Raji (cell line): ENCODE results near the gene NEMF.

ENCODE experiments used
- POLR2A ChIP-seq: IDR thresholded peaks from 2 replicates; pipeline ENCODE4 v1.6.1; 2011; ENCODE audit warnings: low read depth, low read length, control low read depth; ENCODE audit not compliant: insufficient read depth

Gene NEMF

DNA sequence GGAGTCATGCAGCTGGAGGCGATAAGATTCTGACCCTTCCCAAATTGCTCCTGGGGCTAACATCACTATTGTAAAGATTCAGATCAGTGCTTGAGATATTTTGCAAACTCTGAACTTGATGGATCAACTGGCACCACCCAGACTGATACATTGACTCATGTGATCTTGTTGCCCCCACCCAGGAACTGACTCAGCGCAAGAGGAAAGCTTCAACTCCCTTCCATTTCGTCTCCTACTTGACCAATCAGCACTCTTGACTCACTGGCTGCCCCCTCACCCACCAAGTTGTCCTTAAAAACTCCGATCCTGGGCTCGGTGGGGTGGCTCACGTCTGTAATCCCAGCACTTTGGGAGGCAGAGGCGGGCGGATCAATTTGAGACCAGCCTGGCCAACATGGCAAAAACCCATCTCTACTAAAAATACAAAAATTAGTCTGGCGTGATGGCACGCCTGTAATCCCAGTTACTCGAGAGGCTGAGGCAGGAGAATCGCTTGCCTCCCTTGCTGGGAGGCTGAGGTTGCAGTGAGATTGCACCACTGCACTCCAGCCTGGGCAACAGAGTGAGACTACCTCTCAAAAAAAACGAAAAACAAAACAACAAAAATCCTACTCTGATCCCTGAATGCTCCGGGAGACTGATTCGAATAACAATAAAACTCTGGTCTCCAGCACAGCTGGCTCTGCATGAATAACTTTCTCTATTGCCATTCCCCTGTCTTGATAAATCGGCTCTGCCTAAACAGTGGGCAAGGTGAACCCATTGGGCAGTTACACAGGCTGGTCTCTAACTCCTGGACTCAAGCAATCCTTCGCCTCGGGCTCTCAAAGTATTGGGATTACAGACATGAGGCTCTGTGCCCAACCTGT, 30.5 kb upstream of the NEMF start:
- no peak for TF ChIP-seq POLR2A

DNA sequence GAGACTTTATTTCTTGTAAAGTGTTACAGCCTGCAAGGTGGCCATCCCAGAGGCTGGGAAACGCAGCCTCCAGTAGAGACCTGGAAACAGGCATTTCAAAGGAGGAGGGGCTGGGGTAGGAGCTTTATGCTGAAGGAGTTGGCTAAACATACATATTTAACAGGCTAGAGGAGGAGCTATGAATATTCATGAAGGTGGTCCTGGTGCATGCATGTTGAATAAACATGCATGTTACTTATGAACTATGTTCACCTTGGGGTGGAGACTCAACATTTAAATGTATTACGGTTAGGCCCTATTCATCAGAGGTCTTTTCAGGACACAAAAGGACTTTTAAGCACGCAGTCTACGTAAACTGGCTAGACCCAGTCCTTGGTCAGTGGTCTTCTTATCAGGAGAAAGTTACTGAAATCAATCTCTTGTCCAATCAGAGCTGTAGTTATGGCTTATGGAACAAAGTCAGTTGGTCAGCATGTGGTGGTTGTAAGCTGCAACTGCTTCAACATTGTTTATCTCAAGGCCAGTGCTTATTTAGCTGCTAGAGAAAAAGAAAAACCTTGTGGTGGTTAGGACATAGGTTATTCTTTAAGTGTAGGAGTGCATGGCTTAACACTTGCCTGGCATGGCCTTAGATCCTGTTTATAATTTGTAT, 28.9 kb upstream of the NEMF start:
- TF ChIP-seq POLR2A: no peak

DNA sequence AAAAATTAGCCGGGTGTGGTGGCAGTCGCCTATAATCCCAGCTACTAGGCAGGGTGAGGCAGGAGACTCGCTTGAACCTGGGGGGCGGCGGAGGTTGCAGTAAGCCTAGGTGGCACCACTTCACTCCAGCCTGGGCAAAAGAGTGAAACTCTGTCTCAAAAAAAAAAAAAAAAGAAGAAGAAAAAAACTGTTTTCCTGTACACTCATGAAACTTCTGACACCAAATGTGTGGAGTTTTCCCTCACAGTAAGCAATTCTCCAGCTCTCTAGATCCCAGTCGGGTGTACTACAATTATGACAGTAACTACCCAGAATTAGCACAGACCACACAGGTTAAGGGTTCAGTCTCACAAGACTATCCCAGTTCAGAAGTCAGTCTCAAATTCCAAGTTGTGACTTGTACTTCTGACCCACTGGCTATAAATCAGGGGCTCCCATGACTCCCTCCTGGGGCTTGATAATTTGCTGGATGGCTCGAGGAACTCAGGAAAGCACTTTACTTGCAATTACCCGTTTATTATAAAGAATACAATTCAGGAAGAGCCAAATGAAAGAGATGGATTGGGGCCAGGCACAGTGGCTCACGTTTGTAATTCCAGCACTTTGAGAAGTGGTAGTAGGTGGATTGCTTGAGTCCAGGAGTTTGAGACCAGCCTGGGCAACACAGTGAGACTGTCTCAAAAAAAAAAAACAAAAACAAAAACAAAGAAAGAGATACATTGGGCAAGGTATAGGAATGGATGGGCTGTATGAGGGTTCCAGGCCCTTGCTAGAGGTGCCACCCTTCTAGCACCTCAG, 27.9 kb upstream of the NEMF start:
- TF ChIP-seq POLR2A: no peak

DNA sequence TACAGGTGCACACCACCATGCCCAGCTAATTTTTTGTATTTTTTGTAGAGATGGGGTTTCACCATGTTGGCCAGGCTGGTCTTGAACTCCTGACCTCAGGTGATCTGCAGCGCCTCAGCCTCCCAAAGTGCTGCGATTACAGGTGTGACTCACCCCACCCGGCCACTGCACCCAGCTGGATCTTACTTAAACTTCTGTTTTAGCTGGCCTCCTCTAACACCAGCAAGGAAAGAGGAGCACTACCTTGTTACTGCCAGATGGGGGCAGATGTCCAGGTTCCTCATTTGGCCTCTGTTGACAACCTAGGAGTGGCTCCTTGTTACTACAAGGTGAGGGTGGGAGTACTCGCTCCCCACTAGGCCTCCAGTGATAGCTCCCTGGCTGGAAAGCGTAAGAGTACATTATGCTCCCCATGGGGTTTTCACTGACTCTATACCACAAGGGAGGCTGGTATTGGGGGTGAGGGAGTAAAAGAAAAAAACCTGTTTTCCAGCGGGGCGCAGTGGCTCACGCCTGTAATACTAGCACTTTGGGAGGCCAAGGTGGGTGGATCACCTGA, 27.1 kb upstream of the NEMF start:
- no peak for TF ChIP-seq POLR2A

DNA sequence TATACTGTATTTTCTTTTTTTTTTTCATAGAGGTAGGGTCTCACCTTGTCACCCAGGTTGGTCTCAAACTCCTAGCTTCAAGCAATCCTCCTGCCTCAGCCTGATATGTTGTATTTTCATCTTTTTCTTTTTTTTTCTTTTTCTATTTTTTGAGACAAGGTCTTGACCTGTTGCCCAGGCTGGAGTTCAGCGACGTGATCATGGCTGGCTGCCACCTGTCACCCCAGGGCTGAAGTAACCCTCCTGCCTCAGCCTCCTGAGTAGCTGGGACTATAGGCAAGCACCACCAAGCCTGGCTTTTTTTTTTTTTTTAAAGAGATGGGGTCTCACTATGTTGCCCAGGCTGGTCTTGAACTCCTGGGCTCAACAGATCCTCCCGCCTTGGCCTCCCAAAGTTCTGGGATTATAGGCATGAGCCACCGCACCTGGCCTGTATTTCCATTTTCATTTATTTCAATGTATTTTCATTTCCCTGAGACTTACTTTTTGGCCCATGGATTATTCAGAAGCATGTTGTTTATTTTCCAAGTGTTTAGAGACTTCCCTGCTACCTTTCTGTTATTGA, 24.1 kb upstream of the NEMF start:
- TF ChIP-seq POLR2A: no peak

DNA sequence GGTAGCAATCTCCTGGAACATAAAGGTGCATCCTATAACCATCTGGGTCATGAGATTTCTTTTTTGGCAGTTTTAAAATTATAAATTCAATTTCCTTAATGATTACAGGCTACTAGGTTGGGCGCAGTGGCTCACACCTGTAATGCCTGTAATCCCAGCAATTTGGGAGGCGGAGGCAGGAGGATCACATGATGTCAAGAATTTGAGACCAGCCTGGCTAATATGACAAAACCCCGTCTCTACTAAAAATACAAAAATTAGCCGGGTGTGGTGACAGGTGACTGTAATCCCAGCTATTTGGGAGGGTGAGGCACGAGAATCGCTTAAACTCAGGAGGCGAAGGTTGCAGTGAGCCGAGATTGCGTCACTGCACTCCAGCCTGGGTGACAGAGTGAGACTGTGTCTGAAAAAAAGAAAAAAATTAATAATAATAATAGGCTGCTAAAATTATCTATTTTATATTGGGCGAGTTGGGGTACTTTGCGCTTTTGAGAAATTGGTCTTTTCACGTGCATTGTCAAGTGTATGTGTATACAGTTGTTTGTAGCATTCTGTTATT, 23.1 kb upstream of the NEMF start:
- TF ChIP-seq POLR2A: no peak

DNA sequence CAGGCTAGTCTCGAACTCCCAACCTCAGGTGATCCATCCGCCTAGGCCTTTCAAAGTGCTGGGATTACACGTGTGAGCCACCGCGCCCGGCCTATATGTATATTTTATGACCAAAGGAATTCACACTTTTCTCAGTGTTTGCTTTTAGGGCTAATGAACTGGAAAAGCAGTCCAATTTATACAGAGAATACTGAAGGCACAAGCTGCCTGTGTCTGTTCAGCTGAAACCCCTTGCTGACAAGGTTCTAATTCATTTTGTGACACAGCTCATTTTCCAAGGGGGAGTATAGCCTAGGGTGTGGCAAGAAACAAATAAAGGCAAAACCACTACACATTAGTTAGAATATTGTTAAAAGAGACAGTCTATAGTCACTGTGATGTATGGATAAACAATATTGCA, 18.3 kb upstream of the NEMF start:
- TF ChIP-seq POLR2A: no peak

DNA sequence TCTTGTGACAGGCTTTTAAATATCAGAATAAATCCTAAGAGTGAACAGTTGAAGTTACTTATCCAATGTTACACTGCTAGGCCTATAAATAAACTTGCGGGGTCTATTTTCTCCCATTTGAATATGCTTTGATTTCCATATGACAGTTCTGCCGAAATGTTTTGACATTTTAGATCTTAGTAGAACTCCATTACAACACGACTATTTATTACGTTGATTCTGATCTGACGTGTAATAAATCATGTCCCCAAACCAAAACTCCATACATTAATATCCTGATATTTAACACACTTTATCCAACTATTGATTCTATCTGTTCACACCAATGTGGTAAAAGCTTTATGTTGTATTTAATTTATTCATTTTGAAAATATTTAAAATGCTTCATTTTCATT, 16.1 kb upstream of the NEMF start:
- TF ChIP-seq POLR2A: no peak

DNA sequence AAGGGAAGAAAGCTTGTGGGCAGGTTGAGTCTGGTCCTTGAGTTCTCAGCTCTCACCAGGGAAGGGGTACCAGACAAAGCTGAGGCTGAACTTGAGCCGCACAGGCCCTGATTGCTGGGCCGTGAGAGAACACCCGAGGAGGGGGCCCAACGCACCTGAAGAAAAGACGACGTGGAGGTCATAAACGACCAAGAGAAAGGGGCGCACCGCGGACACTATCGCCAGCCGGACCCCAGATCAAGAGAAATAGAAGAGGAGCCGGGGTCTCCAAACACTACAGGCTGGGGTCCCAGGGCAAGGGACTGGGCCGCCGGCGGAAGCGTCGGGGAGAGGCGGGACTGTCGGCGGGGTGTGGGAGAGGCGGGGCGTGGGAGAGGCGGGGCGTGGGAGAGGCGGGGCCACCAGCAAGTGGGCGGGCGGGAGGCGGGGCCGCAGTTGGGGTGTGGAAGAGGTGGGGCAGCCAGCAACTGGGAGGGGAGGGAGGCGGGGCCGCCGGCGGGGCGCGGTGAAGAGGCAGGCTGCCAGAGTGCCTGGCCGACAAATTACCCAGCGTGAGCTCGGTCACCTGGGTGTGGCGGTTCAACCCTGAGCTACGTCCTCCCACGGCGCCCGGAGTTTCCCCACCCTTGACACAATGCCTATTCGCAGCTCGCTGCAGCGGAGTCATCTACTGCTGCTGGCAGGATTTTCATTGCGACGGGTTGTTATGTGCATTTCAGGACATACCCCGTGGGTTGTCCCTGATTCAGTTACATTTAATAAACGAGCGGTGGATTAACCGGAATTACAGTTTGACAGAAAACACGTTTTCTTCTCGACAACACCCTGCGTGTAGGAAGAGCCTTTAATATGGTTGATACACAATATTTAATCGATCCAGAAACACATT, 15.5 kb upstream of the NEMF start:
- peak; percentile 89 for TF ChIP-seq POLR2A

DNA sequence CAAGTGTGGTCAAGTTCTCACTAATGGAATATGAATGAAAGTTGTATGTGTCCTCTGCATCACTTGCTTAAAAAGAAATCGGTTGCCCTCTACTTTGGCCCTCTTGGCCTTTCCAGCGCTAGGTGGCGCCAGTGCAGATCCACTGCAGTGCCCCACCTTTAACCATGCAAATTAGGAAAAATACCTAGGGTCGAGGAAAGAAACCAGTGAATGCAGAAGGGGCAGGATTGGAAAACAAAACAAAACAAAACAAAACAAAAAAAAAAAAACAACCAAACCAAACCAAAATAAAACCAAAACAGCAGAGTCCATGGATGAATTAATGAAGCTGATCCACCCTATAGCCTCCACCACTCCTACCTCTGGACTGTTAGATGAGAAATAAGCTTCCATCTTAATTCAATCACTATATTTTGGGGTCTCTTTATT, 12.9 kb upstream of the NEMF start:
- 0 out of 2 replicates have a peak, but pooled peaks have one; percentile 13 for TF ChIP-seq POLR2A

DNA sequence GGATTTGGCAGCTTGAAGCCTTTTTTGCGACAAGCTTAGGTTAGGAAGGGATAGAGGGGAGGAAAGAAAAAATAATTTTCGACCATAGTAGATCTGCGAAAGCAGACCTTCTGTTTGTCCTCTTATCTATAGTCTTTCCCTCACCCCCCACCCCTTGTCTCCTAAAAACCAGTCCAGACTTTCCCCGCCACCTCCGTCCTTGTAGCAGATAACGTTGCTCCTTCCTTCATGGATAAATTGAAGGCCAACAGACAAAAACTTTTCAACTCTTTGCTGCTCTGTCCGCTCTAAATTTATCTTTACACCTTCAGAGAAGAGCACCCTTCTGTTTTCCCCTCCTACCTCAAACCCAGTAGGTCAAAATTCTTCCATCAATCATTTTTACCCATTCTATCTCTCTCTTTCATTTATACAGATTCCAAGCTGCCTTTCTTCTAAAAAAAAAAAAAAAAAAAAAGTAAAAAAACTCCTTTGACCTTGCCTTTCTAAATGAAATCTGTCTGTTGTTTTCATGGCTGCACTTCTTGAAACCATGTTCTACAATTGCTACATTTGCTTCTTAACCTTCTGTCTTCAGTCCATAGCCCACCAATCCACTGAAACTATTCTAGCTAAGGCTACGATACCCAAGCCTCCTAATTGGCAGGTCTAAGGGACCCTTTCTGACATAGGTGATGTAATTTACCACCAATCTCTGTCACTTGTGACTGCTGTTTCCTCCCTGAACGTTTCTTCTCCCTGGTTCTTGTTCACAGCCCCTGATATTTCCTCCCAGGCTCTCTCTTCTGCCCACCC, 11.1 kb upstream of the NEMF start:
- TF ChIP-seq POLR2A: no peak

DNA sequence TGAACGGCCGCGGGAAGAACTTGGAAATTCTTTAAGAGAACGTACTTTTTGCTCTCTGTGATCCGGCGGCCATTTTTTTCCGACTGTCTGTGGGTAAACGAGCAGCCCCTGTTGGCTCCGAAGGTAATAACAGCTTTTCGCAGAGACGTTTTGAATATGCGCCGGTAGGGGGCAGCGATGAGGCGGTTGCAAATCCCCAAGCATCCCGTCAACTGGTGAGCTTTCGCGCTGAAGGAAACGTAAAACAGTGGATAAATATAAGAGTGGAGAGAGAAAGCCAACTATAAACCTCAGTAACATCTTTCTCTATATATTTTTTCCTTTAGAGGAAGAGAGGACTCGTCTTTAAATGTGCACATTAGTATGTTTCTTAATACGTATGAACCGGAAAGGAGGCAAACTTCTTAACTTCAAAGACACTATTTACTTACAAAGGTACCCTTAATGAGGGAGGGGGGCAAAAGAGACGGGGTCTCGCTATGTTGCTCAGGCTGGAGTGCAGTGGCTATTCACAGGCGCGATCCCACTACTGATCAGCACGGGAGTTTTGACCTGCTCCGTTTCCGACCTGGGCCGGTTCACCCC, 9.6 kb upstream of the NEMF start:
- no peak for TF ChIP-seq POLR2A

DNA sequence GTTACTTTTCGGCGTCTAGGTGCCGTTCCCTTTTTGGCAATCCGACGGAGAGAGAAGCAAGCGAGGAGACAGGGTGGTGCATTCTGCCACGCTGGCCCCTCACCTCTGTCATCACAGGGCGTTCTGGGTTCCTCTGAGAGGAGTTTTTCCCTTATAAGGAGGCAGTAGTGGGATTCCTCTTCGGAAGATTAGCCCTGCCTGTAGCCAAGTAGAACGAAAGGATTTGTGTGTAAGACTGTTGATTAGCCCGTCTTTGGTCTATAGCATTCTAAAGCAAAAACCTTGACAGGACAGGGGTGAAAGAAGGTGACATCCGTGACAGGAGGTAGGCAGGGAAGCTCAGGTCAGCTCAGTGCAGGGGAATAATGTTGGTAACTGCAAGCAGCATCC, 9.1 kb upstream of the NEMF start:
- peak; percentile 63 for TF ChIP-seq POLR2A
